HG03432 (cell line): Measurements from ENCODE around the gene BPIFB3.

ENCODE experiments used
- ATAC-seq: cut with Tn5 transposase; IDR thresholded peaks from one replicate; pipeline ENCODE4 v1.9.1; 2021; ENCODE audit warnings: mild to moderate bottlenecking, moderate library complexity; ENCODE audit not compliant: unreplicated experiment

The BPIFB3 gene

GRCh38 chr20:33015700-33016580 is 37.8 kb upstream of the BPIFB3 start:
- ATAC-seq, result no peak

GRCh38 chr20:33016581-33017109 is 37.1 kb upstream of the BPIFB3 start:
- ATAC-seq, result no peak

- no peak for ATAC-seq
Observed at GRCh38 chr20:33017542-33017941, 36.2 kb upstream of the BPIFB3 start.

GRCh38 chr20:33018169-33018931 is 35.4 kb upstream of the BPIFB3 start:
- ATAC-seq, result no peak

GRCh38 chr20:33019465-33020277 is 34.0 kb upstream of the BPIFB3 start:
- ATAC-seq, result no peak

DNA sequence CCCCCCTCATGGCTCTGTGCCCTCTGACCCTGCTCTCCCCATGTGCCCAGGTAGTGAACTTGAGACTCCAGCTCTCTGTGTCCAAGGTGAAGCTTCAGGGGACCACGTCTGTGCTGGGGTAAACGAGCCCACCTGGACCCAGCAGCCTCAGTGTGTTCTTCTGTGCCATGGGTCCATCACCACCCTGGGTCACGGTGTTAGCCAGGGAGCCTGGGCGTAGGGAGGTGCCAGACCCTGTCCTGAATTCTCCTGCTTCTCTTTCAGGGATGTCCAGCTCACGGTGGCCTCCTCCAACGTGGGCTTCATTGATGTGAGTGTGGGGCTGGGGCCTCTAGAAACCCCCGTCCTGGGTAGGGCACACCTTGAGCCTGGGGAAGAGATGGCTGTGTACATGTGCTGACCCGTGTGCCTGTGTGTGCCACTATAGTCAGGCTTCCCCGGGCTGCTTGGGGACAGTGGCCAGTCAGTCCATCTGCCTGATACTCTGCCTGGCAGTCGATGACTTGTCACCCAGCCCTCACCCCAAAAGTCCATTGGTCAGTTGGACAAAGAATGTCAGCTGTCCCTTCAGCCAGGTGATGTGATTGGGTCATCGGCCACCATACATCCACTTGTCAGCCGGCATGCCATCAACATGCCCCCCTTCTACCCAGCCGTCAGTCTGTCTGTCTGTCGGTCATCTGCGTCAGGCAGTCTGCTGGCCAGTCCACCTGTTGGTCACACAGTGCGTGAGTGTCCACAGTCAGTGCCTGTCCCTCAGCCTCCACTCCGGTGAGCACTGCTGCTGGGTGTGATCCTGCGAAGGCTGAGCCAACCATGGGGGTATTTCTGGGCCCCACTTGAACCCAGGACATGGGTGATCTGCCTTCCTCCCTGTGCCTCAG is 33.2 kb upstream of the BPIFB3 start:
- ATAC-seq, result no peak

GRCh38 chr20:33021879-33022278 is 31.8 kb upstream of the BPIFB3 start:
- ATAC-seq, result no peak

DNA sequence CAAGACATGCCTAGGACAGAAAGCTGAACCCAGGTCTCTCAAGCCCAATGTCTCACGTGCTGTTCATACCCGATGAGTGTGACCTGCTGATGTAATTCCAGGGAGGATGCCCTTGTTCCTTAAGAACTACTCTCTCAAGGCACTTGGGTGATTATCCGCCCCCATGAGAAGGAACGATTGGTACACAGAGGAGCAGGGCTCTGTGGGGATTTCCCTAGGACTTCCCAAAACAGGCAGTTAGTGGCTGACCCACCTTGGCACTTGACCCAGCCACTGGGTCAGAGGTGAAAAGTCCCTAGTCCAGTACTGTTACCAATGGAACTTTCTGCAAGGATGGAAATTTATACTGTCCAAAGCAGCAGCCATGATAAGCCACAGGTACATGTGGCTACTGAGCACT is 31.4 kb upstream of the BPIFB3 start:
- ATAC-seq, result no peak

GRCh38 chr20:33022694-33023438 is 30.8 kb upstream of the BPIFB3 start:
- no peak for ATAC-seq

GRCh38 chr20:33023439-33024242 is 30.1 kb upstream of the BPIFB3 start:
- ATAC-seq, result no peak

GRCh38 chr20:33024243-33024560 is 29.5 kb upstream of the BPIFB3 start:
- ATAC-seq, result no peak

GRCh38 chr20:33024609-33025317 is 28.9 kb upstream of the BPIFB3 start:
- ATAC-seq, result no peak

DNA sequence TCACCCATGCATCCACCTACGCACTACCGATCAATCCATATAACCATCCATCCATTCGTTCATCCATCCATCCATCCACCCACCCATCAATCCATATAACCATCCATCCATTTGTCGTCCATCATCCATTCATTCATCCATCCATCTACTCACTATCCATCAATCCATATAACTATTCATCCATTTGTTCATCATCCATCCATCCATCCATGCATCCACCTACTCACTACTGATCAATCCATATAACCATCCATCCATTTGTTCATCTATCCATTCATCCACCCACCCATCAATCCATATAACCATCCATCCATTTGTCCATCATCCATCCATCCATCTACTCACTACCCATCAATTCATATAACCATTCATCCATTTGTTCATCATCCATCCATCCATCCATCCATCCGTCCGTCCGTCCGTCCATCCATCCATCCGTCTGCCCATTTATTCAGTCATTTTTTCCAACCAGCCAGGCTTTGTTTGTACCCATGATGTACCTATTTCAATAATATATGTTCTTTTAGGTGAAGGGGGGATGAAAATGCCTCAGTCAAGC is 28.3 kb upstream of the BPIFB3 start:
- ATAC-seq, result no peak

DNA sequence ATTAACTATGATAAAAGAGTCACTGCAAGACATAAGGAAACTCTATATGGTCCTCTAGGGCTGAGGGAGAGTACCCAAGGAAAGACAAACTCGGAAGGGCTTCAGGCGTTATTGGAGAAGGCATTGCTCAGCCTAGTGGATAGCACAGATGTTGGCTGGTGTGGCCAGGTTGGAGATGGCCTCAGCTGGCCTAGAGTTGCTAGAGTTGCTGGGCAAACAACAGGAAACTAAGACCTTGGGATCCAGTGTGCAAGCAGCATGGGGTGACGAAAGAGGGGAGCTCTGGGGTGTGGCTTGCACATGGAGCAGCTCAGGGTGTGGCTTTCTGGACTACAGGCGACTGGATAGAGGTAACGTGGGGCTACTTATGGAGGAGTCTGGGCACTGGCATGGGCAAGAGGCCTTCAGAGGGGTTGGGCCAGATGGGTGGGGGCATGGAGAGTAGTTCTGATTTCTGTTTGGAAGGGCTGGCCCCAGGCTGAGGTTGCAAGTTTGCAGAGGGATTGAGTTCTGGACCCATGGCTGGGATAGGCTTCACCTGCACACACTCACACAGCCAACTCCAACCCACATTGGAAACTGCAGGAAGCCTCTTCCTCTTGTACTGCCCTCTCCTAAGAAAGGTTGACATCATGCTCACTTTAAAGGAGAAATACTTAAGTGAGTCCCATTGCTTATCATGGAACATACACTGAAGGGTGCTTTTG is 27.5 kb upstream of the BPIFB3 start:
- ATAC-seq, result no peak

- ATAC-seq, result no peak
Observed at GRCh38 chr20:33026779-33027759, 26.6 kb upstream of the BPIFB3 start.
